Measurements from ENCODE around the gene COL4A2.
A peak's percentile ranks its signal among the peaks of the same experiment; 100 is the strongest.

Gene COL4A2

GRCh38 chr13:110498327-110498726, 191.2 kb downstream of the COL4A2 start:
- no peak for DNase-seq (ENCODE audit: low read depth)
- TF ChIP-seq, protein P1, sequence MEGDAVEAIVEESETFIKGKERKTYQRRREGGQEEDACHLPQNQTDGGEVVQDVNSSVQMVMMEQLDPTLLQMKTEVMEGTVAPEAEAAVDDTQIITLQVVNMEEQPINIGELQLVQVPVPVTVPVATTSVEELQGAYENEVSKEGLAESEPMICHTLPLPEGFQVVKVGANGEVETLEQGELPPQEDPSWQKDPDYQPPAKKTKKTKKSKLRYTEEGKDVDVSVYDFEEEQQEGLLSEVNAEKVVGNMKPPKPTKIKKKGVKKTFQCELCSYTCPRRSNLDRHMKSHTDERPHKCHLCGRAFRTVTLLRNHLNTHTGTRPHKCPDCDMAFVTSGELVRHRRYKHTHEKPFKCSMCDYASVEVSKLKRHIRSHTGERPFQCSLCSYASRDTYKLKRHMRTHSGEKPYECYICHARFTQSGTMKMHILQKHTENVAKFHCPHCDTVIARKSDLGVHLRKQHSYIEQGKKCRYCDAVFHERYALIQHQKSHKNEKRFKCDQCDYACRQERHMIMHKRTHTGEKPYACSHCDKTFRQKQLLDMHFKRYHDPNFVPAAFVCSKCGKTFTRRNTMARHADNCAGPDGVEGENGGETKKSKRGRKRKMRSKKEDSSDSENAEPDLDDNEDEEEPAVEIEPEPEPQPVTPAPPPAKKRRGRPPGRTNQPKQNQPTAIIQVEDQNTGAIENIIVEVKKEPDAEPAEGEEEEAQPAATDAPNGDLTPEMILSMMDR (IDR thresholded peaks at IDR 0.05; ENCODE audit: control insufficient read depth, insufficient read depth, low read depth, low read length, missing control alignments): no peak
- H3K4me3 ChIP-seq (ENCODE audit: control insufficient read depth, low read depth, low read length): no peak overlapping the region

DNA sequence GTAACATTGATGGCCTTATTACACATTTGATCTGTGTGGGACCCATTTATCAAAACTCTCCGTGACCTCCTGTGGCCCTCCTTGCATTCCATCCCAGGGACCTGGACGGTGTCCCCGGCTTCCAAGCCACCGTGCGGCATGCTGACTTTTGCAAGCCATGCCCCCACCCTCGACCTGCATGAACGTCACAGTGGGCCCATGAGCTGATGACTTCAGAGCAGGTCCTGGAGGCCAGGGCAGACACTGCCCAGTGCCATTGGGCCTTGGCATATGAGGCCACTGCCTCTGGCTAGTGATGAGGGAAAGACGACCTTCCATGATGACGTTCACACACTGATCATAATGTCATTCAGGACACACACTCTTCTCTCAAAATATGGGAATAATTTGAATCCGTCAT, 191.7 kb downstream of the COL4A2 start:
- H3K4me3 ChIP-seq (ENCODE audit: control insufficient read depth, low read depth, low read length): no peak overlapping the region
- TF ChIP-seq, protein P1 (IDR thresholded peaks at IDR 0.05; ENCODE audit: control insufficient read depth, insufficient read depth, low read depth, low read length, missing control alignments): no peak
- no peak for DNase-seq (ENCODE audit: low read depth)

DNA sequence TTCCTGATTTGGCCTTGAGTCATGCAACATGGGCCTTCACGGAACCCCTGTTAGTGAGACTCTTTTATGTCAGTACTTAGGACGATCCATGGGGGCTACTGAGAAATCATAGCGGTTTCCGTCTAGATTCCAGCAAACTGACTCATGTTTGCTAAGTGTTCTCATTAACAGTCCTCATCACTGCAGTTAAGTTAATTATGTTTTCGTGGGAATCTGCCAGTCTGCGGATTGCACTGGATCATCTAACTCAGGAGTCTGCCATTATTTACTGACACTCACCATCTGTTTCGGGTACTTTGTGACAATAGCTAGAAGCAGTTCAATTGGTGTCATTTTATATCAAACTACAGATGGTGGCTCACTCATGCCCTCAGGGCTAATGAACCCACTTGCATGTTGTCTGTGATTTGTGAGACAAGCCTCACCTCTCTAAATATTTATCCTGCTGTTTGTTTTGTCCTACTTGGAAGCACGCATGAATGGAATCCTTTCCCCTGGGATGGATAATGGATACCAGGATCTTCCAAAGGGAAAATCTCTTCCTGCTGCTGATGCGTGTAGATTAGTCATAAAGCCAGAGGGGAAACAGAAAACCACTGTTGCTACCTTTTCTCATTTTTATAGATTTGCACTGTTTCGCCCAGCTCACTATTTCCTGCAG, 192.7 kb downstream of the COL4A2 start:
- H3K4me3 ChIP-seq (ENCODE audit: control insufficient read depth, low read depth, low read length): no peak overlapping the region
- TF ChIP-seq, protein P1 (IDR thresholded peaks at IDR 0.05; ENCODE audit: control insufficient read depth, insufficient read depth, low read depth, low read length, missing control alignments): no peak
- peak; percentile 66 for DNase-seq (ENCODE audit: low read depth)

DNA sequence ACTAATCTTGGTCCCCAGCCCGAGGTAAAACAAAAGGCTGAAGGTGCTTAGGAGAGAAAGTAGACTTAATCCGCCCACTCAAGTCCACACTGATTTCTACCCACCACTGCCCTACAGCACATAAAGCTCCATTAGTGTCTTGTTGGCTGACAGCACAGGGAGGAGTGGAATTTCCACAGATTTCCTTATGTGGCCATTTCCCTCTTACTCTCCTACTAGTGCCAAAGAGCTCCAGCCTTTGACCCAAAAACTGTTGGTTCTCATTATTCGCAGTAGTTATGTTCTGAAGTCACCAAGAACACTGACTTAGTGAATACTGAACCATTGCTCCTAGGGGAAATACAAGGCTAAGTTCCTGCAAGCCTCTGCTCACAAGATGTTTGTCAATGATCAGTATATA, 193.3 kb downstream of the COL4A2 start:
- DNase-seq (ENCODE audit: low read depth): no peak
- TF ChIP-seq, protein P1 (IDR thresholded peaks at IDR 0.05; ENCODE audit: control insufficient read depth, insufficient read depth, low read depth, low read length, missing control alignments): no peak
- no peak overlapping the region for H3K4me3 ChIP-seq (ENCODE audit: control insufficient read depth, low read depth, low read length)

DNA sequence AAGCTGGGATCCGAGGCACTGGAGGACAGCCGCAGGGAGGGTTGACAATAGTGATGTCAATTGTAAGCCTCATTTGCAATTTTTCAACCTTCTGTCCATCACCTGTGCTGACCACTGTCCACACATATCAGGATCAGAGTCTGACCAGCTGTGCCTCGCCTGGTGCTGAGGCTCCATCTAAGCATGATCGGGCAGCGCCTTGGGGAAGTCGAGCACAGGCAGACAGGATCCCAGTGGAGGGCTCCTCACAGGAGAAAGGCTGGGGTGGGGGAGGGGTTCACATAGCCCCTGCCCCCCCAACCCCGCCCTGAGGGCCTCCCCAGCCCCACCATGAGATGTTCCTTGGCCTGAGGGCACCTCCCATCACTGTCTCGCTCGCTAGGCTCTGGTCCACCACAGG, 194.1 kb downstream of the COL4A2 start:
- TF ChIP-seq, protein P1 (IDR thresholded peaks at IDR 0.05; ENCODE audit: control insufficient read depth, insufficient read depth, low read depth, low read length, missing control alignments): no peak
- no peak for DNase-seq (ENCODE audit: low read depth)

GRCh38 chr13:110503037-110503901, 196.2 kb downstream of the COL4A2 start:
- TF ChIP-seq, protein P1 (IDR thresholded peaks at IDR 0.05; ENCODE audit: control insufficient read depth, insufficient read depth, low read depth, low read length, missing control alignments): no peak
- H3K4me3 ChIP-seq (ENCODE audit: control insufficient read depth, low read depth, low read length): no peak overlapping the region
- peak; percentile 16 for DNase-seq (ENCODE audit: low read depth)

More for the DNA sequence above, 194.1 kb downstream of the COL4A2 start:
- H3K4me3 ChIP-seq (ENCODE audit: control insufficient read depth, low read depth, low read length): no peak overlapping the region

Measured in AG09309 (cell line).